ENCODE results near the gene USP4.
"Not testable (repeated sequence)": the region's sequence is repeated elsewhere in the genome, so short reads cannot be mapped to it uniquely, and the experiment has no call there.

Gene USP4

GRCh38 chr3:49329186-49329585 lies 10.7 kb downstream of the USP4 start:
- no peak overlapping the region for H3K4me3 ChIP-seq (ENCODE audit: low read length)
- TF ChIP-seq ZNF274 (IDR thresholded peaks at IDR 0.05; ENCODE audit: low read depth, low read length): no peak

GRCh38 chr3:49328350-49328749 lies 11.5 kb downstream of the USP4 start:
- not testable (repeated sequence) for H3K4me3 ChIP-seq (ENCODE audit: low read length)

GRCh38 chr3:49327485-49327884 lies 12.4 kb downstream of the USP4 start:
- no peak overlapping the region for H3K4me3 ChIP-seq (ENCODE audit: low read length)
- TF ChIP-seq ZNF274 (IDR thresholded peaks at IDR 0.05; ENCODE audit: low read depth, low read length): no peak

- no peak overlapping the region for H3K4me3 ChIP-seq (ENCODE audit: low read length)
- no peak for TF ChIP-seq ZNF274 (IDR thresholded peaks at IDR 0.05; ENCODE audit: low read depth, low read length)
Observed at GRCh38 chr3:49324768-49325167, 15.1 kb downstream of the USP4 start.

GRCh38 chr3:49316696-49317457 lies 23.0 kb downstream of the USP4 start:
- no peak overlapping the region for H3K4me3 ChIP-seq (ENCODE audit: low read length)
- TF ChIP-seq ZNF274 (IDR thresholded peaks at IDR 0.05; ENCODE audit: low read depth, low read length): no peak

- no peak overlapping the region for H3K4me3 ChIP-seq (ENCODE audit: low read length)
- TF ChIP-seq ZNF274 (IDR thresholded peaks at IDR 0.05; ENCODE audit: low read depth, low read length): no peak
Observed at GRCh38 chr3:49313896-49314688, 25.8 kb downstream of the USP4 start.

GRCh38 chr3:49311283-49311682 lies 28.6 kb downstream of the USP4 start:
- TF ChIP-seq ZNF274 (IDR thresholded peaks at IDR 0.05; ENCODE audit: low read depth, low read length): no peak
- no peak overlapping the region for H3K4me3 ChIP-seq (ENCODE audit: low read length)

- no peak for TF ChIP-seq ZNF274 (IDR thresholded peaks at IDR 0.05; ENCODE audit: low read depth, low read length)
- H3K4me3 ChIP-seq (ENCODE audit: low read length): no peak overlapping the region
Observed at GRCh38 chr3:49310677-49311076, 29.2 kb downstream of the USP4 start.

GRCh38 chr3:49305608-49306007 lies 34.2 kb downstream of the USP4 start:
- no peak overlapping the region for H3K4me3 ChIP-seq (ENCODE audit: low read length)
- TF ChIP-seq ZNF274 (IDR thresholded peaks at IDR 0.05; ENCODE audit: low read depth, low read length): no peak

GRCh38 chr3:49302613-49303012 lies 37.2 kb downstream of the USP4 start:
- TF ChIP-seq ZNF274 (IDR thresholded peaks at IDR 0.05; ENCODE audit: low read depth, low read length): no peak
- H3K4me3 ChIP-seq (ENCODE audit: low read length): no peak overlapping the region

GRCh38 chr3:49300595-49300994 lies 39.3 kb downstream of the USP4 start:
- no peak overlapping the region for H3K4me3 ChIP-seq (ENCODE audit: low read length)
- no peak for TF ChIP-seq ZNF274 (IDR thresholded peaks at IDR 0.05; ENCODE audit: low read depth, low read length)

- no peak for TF ChIP-seq ZNF274 (IDR thresholded peaks at IDR 0.05; ENCODE audit: low read depth, low read length)
- no peak overlapping the region for H3K4me3 ChIP-seq (ENCODE audit: low read length)
Observed at GRCh38 chr3:49298511-49298910, 41.3 kb downstream of the USP4 start.

- H3K4me3 ChIP-seq (ENCODE audit: low read length): no peak overlapping the region
- TF ChIP-seq ZNF274 (IDR thresholded peaks at IDR 0.05; ENCODE audit: low read depth, low read length): no peak
Observed at GRCh38 chr3:49296781-49297411, 43.0 kb downstream of the USP4 start.

- no peak overlapping the region for H3K4me3 ChIP-seq (ENCODE audit: low read length)
- TF ChIP-seq ZNF274 (IDR thresholded peaks at IDR 0.05; ENCODE audit: low read depth, low read length): no peak
Observed at GRCh38 chr3:49295489-49296058, 44.3 kb downstream of the USP4 start.

Measured in GM08714 (cell line).